Measurements from ENCODE around the gene GDPD4. TPM values are rescaled to one million over a fixed set of nuclear protein-coding genes. Genes with fewer than 3 reads are reported as not detected.

The GDPD4 gene
- total and polyA plus RNA-seq, 4 donors: 0.08 to 1.1 TPM; not detected in 2

DNA sequence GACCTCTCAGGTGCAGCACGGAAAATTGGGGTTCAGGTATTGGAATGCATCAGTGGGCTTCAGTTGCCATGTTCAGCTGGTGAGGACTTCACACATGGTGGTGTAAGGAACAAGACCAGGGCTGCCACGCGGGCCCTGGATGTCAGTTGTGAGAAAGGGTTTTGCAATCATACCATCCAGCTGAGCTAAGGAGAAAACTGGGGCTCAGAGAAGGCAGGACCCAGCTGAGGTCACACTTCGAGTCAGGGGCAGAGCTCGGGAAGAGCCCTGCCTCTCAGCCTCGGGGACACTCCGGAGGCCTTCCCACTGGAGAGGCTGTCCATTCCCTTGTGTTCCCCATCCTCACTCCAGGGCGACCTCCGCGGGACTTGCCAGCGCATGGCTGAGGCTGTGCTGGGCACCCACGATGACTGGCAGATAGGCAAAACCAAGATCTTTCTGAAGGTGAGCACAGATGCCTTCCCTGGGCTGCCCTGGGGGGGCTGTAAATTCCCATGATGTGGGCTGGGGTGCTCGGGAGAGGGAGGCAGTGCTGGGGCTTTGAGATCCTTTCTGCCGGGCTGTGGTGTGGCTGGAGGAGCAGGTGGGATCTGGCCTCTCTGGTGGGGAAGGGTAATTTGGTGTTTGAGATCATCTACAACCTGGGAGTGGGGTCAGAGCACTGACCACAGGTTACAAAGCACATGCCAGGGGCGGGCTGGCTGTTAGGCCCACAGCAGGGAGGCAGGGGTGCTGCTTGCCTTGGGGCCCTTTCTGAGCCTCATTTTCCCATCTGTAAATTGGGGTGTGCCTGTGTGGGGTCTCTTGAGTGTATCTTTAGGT lies 126.3 kb downstream of the GDPD4 start:
- DNase-seq (ENCODE audit: low spot score): no peak
- H3K4me1 ChIP-seq (ENCODE audit: control insufficient read depth in 4 of 4, insufficient read depth in 4 of 4, low read length in 3 of 4): peaks cover 19 to 52% (median 38%) of the 10 kb centered on the region in 4 donors
- H3K27ac ChIP-seq (ENCODE audit: low read depth in 1 of 2, low read length in 2 of 2): peak overlapping the region; percentile 6 to 38
- 84% methylated on average over 15 of the region's 15 CpGs for WGBS
- H3K36me3 ChIP-seq (ENCODE audit: control insufficient read depth in 4 of 4, insufficient read depth in 3 of 4, low read depth in 1 of 4, low read length in 3 of 4): peaks cover 0 to 9% (median 3%) of the 10 kb centered on the region in 4 donors
- no peaks in the 10 kb centered on the region for H3K9me3 ChIP-seq (ENCODE audit: control insufficient read depth in 4 of 4, low read length in 3 of 4)
- no peak overlapping the region for H3K9ac ChIP-seq (ENCODE audit: low read depth in 1 of 2, low read length in 2 of 2)
- H3K4me3 ChIP-seq (ENCODE audit: low read depth in 1 of 3, low read length in 3 of 3): no peak overlapping the region
- H3K27me3 ChIP-seq (ENCODE audit: control insufficient read depth in 4 of 4, insufficient read depth in 4 of 4, low read length in 3 of 4): no peaks in the 10 kb centered on the region
- TF ChIP-seq NR2F2 (IDR thresholded peaks at IDR 0.05) (no peak), HNF4G (IDR thresholded peaks at IDR 0.05) (no peak), CTCF (IDR thresholded peaks at IDR 0.05; ENCODE audit: low read depth, low read length, missing input control) (no peak), MAX (IDR thresholded peaks at IDR 0.05) (no peak), YY1 (IDR thresholded peaks at IDR 0.05) (no peak), HNF4A (conservative IDR thresholded peaks at IDR 0.05) (no peak), EGR1 (IDR thresholded peaks at IDR 0.05; ENCODE audit: low read depth in 2 of 2) (no peak), JUND (IDR thresholded peaks at IDR 0.05) (no peak)
- TF ChIP-seq, protein P1, sequence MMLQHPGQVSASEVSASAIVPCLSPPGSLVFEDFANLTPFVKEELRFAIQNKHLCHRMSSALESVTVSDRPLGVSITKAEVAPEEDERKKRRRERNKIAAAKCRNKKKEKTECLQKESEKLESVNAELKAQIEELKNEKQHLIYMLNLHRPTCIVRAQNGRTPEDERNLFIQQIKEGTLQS (IDR thresholded peaks at IDR 0.05): no peak

GRCh38 chr11:77174559-77174958 lies 126.9 kb downstream of the GDPD4 start:
- Histone ChIP-seq H3K9ac (ENCODE audit: low read depth in 1 of 2, low read length in 2 of 2) (no peak overlapping the region), H3K27ac (ENCODE audit: low read depth in 1 of 2, low read length in 2 of 2) (no peak overlapping the region), H3K27me3 (ENCODE audit: control insufficient read depth in 4 of 4, insufficient read depth in 4 of 4, low read length in 3 of 4) (no peaks in the 10 kb centered on the region), H3K4me3 (ENCODE audit: low read depth in 1 of 3, low read length in 3 of 3) (no peak overlapping the region), H3K9me3 (ENCODE audit: control insufficient read depth in 4 of 4, low read length in 3 of 4) (no peaks in the 10 kb centered on the region), H3K36me3 (ENCODE audit: control insufficient read depth in 4 of 4, insufficient read depth in 3 of 4, low read depth in 1 of 4, low read length in 3 of 4) (peaks cover 0 to 9% (median 3%) of the 10 kb centered on the region in 4 donors), H3K4me1 (ENCODE audit: control insufficient read depth in 4 of 4, insufficient read depth in 4 of 4, low read length in 3 of 4) (peaks cover 14 to 47% (median 32%) of the 10 kb centered on the region in 4 donors)
- DNase-seq (ENCODE audit: low spot score): no peak
- TF ChIP-seq, protein P2, sequence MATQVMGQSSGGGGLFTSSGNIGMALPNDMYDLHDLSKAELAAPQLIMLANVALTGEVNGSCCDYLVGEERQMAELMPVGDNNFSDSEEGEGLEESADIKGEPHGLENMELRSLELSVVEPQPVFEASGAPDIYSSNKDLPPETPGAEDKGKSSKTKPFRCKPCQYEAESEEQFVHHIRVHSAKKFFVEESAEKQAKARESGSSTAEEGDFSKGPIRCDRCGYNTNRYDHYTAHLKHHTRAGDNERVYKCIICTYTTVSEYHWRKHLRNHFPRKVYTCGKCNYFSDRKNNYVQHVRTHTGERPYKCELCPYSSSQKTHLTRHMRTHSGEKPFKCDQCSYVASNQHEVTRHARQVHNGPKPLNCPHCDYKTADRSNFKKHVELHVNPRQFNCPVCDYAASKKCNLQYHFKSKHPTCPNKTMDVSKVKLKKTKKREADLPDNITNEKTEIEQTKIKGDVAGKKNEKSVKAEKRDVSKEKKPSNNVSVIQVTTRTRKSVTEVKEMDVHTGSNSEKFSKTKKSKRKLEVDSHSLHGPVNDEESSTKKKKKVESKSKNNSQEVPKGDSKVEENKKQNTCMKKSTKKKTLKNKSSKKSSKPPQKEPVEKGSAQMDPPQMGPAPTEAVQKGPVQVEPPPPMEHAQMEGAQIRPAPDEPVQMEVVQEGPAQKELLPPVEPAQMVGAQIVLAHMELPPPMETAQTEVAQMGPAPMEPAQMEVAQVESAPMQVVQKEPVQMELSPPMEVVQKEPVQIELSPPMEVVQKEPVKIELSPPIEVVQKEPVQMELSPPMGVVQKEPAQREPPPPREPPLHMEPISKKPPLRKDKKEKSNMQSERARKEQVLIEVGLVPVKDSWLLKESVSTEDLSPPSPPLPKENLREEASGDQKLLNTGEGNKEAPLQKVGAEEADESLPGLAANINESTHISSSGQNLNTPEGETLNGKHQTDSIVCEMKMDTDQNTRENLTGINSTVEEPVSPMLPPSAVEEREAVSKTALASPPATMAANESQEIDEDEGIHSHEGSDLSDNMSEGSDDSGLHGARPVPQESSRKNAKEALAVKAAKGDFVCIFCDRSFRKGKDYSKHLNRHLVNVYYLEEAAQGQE (IDR thresholded peaks at IDR 0.05): no peak
- TF ChIP-seq HNF4A (conservative IDR thresholded peaks at IDR 0.05) (peak in 1 of 2 donors; percentile 16), RXRA (IDR thresholded peaks at IDR 0.05) (peak in 1 of 2 donors; percentile 11)
- WGBS: 65% methylated on average over 16 of the region's 16 CpGs

All from liver (tissue), 9 donors.